Ishikawa (cell line): ENCODE data around the gene CHRDL2.

ENCODE experiments used
- CEBPB ChIP-seq: IDR thresholded peaks from 2 replicates; pipeline ENCODE4 v1.6.1; 2012
- CREB1 ChIP-seq: IDR thresholded peaks from 2 replicates; pipeline ENCODE4 v1.6.1; 2012; ENCODE audit warnings: low read depth
- EGR1 ChIP-seq: IDR thresholded peaks from 2 replicates; pipeline ENCODE4 v1.6.1; 2012
- EP300 ChIP-seq: IDR thresholded peaks from 2 replicates; pipeline ENCODE4 v1.6.1; 2012; ENCODE audit warnings: borderline replicate concordance
- FOXM1 ChIP-seq: IDR thresholded peaks from 2 replicates; pipeline ENCODE4 v1.6.1; 2012; ENCODE audit warnings: low read depth, borderline replicate concordance
- NFIC ChIP-seq: IDR thresholded peaks from 2 replicates; pipeline ENCODE4 v1.6.1; 2012
- RAD21 ChIP-seq: IDR thresholded peaks from 2 replicates; pipeline ENCODE4 v1.6.1; 2012; ENCODE audit warnings: low read depth
- TAF1 ChIP-seq: IDR thresholded peaks from 2 replicates; pipeline ENCODE4 v1.6.1; 2012; ENCODE audit warnings: low read depth, mild to moderate bottlenecking
- TCF12 ChIP-seq: IDR thresholded peaks from 2 replicates; pipeline ENCODE4 v1.6.1; 2012; ENCODE audit warnings: low read depth
- TEAD4 ChIP-seq: IDR thresholded peaks from 2 replicates; pipeline ENCODE4 v1.6.1; 2012
- YY1 ChIP-seq: IDR thresholded peaks from 2 replicates; pipeline ENCODE4 v1.6.1; 2012; ENCODE audit warnings: low read depth
- ZBTB7A ChIP-seq: IDR thresholded peaks from 2 replicates; pipeline ENCODE4 v1.6.1; 2012; ENCODE audit warnings: low read depth
- TF ChIP-seq, protein P1 (sequence below): IDR thresholded peaks from 2 replicates; pipeline ENCODE4 v1.6.1; 2012
- TF ChIP-seq, protein P2 (sequence below): IDR thresholded peaks from 2 replicates; pipeline ENCODE4 v1.6.1; 2012; ENCODE audit warnings: low read depth, mild to moderate bottlenecking
- TF ChIP-seq, protein P3 (sequence below): IDR thresholded peaks from 2 replicates; pipeline ENCODE4 v1.6.1; 2012

CHRDL2 gene

DNA sequence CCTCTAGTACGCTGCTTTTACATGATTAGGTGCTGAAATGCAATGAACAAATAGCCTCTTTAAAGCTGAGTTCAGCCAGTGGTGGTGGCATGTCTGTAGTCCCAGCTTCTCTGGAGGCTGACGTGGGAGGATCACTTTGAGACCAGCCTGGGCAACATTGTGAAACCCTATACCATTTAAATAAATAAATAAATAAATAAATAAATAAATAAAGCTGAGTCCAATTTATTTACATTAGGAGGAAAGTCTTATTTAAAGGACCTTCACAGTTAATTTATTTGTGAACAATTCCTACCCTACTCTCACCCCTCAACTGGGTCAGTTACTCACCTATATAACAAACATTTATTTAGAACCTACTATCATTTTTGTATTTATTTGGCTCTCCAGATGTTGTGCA is 4.8 kb upstream of the CHRDL2 start:
- no peak for TF ChIP-seq TEAD4
- TF ChIP-seq, protein P1, sequence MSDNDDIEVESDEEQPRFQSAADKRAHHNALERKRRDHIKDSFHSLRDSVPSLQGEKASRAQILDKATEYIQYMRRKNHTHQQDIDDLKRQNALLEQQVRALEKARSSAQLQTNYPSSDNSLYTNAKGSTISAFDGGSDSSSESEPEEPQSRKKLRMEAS = no peak
- TF ChIP-seq EP300 = no peak
- TF ChIP-seq RAD21 = no peak
- TF ChIP-seq, protein P2, sequence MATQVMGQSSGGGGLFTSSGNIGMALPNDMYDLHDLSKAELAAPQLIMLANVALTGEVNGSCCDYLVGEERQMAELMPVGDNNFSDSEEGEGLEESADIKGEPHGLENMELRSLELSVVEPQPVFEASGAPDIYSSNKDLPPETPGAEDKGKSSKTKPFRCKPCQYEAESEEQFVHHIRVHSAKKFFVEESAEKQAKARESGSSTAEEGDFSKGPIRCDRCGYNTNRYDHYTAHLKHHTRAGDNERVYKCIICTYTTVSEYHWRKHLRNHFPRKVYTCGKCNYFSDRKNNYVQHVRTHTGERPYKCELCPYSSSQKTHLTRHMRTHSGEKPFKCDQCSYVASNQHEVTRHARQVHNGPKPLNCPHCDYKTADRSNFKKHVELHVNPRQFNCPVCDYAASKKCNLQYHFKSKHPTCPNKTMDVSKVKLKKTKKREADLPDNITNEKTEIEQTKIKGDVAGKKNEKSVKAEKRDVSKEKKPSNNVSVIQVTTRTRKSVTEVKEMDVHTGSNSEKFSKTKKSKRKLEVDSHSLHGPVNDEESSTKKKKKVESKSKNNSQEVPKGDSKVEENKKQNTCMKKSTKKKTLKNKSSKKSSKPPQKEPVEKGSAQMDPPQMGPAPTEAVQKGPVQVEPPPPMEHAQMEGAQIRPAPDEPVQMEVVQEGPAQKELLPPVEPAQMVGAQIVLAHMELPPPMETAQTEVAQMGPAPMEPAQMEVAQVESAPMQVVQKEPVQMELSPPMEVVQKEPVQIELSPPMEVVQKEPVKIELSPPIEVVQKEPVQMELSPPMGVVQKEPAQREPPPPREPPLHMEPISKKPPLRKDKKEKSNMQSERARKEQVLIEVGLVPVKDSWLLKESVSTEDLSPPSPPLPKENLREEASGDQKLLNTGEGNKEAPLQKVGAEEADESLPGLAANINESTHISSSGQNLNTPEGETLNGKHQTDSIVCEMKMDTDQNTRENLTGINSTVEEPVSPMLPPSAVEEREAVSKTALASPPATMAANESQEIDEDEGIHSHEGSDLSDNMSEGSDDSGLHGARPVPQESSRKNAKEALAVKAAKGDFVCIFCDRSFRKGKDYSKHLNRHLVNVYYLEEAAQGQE = no peak
- TF ChIP-seq YY1 = no peak
- TF ChIP-seq TAF1 = no peak
- no peak for TF ChIP-seq NFIC
- TF ChIP-seq TCF12 = no peak

DNA sequence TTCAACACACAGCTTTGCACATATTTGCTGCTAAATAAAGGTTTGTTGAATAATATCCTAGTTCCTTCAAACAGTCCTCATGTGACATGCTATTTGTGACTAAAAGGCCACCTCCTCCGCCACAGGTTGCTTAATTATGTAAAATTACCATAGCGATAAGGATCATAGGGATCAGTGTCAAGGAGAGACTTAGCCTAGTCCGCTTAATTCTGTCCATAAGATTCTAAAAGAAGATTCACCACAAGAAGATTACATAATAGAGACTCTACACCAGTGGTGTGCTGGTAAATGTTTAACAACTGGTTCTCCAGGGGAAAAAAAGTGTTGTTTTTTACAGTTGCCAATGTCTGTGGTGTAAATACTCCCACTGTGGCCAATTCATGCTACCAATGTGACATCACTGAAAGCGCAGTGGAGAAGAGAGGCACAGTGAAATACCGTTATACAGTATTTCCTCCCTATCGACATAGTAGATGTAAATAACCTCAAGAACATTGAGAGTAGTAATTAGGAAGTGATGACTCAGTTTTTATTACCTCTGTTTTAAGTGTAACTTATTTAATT is 4.2 kb upstream of the CHRDL2 start:
- TF ChIP-seq TCF12 (no peak), ZBTB7A (no peak), NFIC (no peak), TAF1 (no peak), TEAD4 (no peak), EGR1 (no peak), EP300 (no peak), CEBPB (no peak), CREB1 (no peak), RAD21 (no peak), FOXM1 (no peak), YY1 (no peak)
- TF ChIP-seq, protein P2 = no peak
- TF ChIP-seq, protein P1 = no peak
- TF ChIP-seq, protein P3, sequence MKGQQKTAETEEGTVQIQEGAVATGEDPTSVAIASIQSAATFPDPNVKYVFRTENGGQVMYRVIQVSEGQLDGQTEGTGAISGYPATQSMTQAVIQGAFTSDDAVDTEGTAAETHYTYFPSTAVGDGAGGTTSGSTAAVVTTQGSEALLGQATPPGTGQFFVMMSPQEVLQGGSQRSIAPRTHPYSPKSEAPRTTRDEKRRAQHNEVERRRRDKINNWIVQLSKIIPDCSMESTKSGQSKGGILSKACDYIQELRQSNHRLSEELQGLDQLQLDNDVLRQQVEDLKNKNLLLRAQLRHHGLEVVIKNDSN = no peak

DNA sequence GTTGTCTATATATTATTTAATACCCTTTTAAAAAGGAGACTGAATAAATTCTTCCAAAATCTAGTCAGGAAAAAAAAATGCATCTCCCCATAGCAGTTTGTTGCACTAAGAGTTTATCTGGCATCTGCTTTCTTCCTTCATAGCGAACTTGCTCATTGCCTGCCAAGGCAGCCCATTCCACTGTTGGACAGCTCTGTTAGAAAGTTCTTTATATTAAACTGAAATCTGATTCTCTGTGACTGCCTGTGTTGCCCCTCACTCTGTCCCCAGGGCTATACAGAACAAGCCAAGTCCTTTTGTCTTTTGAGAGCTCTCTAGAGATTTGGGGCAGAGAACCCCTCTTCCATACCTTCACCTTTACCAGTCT is 3.3 kb upstream of the CHRDL2 start:
- TF ChIP-seq YY1 = no peak
- TF ChIP-seq, protein P2 = 0 out of 2 replicates have a peak, but pooled peaks have one; percentile 30

DNA sequence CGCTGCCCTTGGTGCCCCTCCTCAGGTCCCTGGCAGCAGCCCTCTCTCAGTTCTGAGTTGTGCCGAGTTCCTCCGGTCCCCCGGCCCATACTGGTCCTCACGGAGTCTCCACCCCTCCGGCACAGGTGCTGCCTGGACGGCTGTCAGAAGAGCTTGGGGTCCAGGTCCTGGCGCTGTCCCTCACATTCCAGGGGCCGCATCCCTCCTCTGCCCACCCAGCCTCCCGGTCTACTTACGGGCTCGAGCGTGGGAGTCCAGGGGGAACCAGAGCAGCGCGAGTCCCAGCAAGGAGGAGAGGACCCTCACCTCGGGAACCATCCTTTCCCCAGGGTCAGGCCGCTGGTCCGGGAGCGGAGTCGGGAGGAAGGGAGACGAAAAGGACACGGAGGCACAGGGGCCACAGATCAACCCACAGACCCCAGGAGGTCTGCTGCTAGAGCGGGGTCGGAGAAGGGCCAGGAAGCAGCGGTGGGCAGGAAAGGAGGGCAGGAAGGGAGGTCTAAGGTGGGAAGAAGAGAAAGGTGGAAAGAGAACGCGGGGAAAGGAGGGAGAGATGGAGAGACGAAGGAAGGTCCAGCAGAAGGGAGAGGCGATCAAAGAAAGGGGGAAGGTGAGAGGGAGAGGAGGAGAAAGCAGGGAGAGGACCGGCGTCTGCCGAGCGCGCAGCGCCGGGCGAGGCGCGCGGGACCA is 510 bp downstream of the CHRDL2 start:
- no peak for TF ChIP-seq ZBTB7A
- TF ChIP-seq NFIC = no peak

DNA sequence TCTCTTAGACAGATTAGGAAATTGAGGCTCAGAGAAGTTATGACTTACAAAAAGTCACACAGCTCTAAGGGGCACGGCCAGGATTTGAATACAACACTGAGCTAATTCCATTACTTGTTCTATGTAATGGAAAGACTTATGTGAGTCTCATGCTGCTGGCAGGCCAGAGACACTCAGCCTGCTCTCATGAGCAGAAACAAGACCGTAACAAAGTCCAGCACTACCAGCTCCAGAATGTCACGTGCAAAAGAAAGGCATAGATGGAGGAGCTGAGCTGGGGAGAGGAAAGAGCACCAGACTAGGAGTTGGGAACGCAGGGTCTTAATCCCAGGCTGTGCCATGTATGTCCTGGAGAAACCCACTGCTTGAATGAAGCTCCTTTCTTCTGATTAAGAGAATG is 1.8 kb downstream of the CHRDL2 start:
- TF ChIP-seq EP300 (no peak), ZBTB7A (no peak), EGR1 (no peak), FOXM1 (no peak), YY1 (no peak), TCF12 (no peak), CREB1 (no peak), TAF1 (no peak), NFIC (no peak), TEAD4 (no peak), CEBPB (no peak), RAD21 (no peak)
- TF ChIP-seq, protein P1 = no peak
- TF ChIP-seq, protein P3 = no peak
- TF ChIP-seq, protein P2 = no peak
